Stimulated activated CD4-positive, alpha-beta T cell treated with anti-CD3 and anti-CD28 coated beads, Interleukin-1b, Interleukin-23, amount 100 ng/mL, for 24 hours (primary cell): ENCODE data around the gene ITGB3.
"Not testable (repeated sequence)": the region's sequence is repeated elsewhere in the genome, so short reads cannot be mapped to it uniquely, and the experiment has no call there.

ENCODE experiments used
- DNase-seq, 4 experiments: peaks; one replicate each; pipeline ENCODE4 v3.0.0-alpha.2; 2020; ENCODE audit warnings: low read depth in 4 of 4, low spot score in 1 of 4

The ITGB3 gene

GRCh38 chr17:47253541-47254402 is at the start of gene ITGB3:
TSS of gene ITGB3 (plus strand) at chr17:47253827. CDS start at chr17:47253862, 35 bp downstream.
- DNase-seq: peak in 3 of 4 experiments; percentile 25 to 52 (median 39)

GRCh38 chr17:47203984-47204721 is 49.5 kb upstream of the ITGB3 start:
- peak in 1 of 4 experiments; percentile 29 for DNase-seq

GRCh38 chr17:47204722-47205418 is 48.8 kb upstream of the ITGB3 start:
- DNase-seq: no peak

- DNase-seq: peak in 3 of 4 experiments; percentile 14 to 47 (median 41)
Measured at GRCh38 chr17:47205419-47205963, 48.1 kb upstream of the ITGB3 start.

- no peak for DNase-seq
Measured at GRCh38 chr17:47207143-47208067, 46.2 kb upstream of the ITGB3 start.

- no peak for DNase-seq
Measured at GRCh38 chr17:47208744-47209488, 44.7 kb upstream of the ITGB3 start, which contains the start of gene MYL4. TSS of gene MYL4 (plus strand) at chr17:47209348. CDS start at chr17:47209423, 75 bp downstream.

- no peak for DNase-seq
Measured at GRCh38 chr17:47209499-47209898, 44.1 kb upstream of the ITGB3 start.

GRCh38 chr17:47210105-47210504 is 43.5 kb upstream of the ITGB3 start:
- DNase-seq: no peak

GRCh38 chr17:47210779-47211178 is 42.8 kb upstream of the ITGB3 start:
- no peak for DNase-seq

- no peak for DNase-seq
Measured at GRCh38 chr17:47212458-47212857, 41.2 kb upstream of the ITGB3 start.

GRCh38 chr17:47213540-47213939 is 40.1 kb upstream of the ITGB3 start:
- no peak for DNase-seq

- no peak for DNase-seq
Measured at GRCh38 chr17:47214931-47215330, 38.7 kb upstream of the ITGB3 start.

GRCh38 chr17:47216821-47217220 is 36.8 kb upstream of the ITGB3 start:
- not testable (repeated sequence) for DNase-seq

GRCh38 chr17:47217279-47217678 is 36.3 kb upstream of the ITGB3 start:
- DNase-seq: not testable (repeated sequence)

GRCh38 chr17:47218896-47219430 is 34.7 kb upstream of the ITGB3 start:
- DNase-seq: no peak

GRCh38 chr17:47219621-47220475 is 33.8 kb upstream of the ITGB3 start:
- no peak for DNase-seq

GRCh38 chr17:47220531-47220999 is 33.1 kb upstream of the ITGB3 start:
- no peak for DNase-seq

- no peak for DNase-seq
Measured at GRCh38 chr17:47221154-47221553, 32.5 kb upstream of the ITGB3 start.
